Stimulated activated memory B cell treated with anti-CD40 and anti-IgM and Interleukin-4, amounts not matched to agents 10 μg/mL and 1 μg/mL and 100 μg/mL, for 72 hours (primary cell): ENCODE measurements around the gene FBXO31.
A peak's percentile ranks its signal among the peaks of the same experiment; 100 is the strongest.
"Not testable (repeated sequence)": the region's sequence is repeated elsewhere in the genome, so short reads cannot be mapped to it uniquely, and the experiment has no call there.

ENCODE experiments used
- ATAC-seq: fragments of 150-1000 bp; cut with Tn5 transposase; 2 replicates; pipeline ENCODE4 v1.10.0; 2021
- H3K27ac Mint-ChIP-seq: one replicate; pipeline ENCODE4 v1.8.0; 2022; ENCODE audit warnings: mild to moderate bottlenecking, mixed read lengths
- H3K27me3 Mint-ChIP-seq: one replicate; pipeline ENCODE4 v1.8.0; 2022; ENCODE audit warnings: mixed read lengths
- H3K36me3 Mint-ChIP-seq: one replicate; pipeline ENCODE4 v1.8.0; 2022; ENCODE audit warnings: mixed read lengths
- H3K4me1 Mint-ChIP-seq: one replicate; pipeline ENCODE4 v1.8.0; 2022; ENCODE audit warnings: mixed read lengths
- H3K4me3 Mint-ChIP-seq: one replicate; pipeline ENCODE4 v1.8.0; 2022; ENCODE audit warnings: mild to moderate bottlenecking, moderate library complexity, mixed read lengths
- H3K9me3 Mint-ChIP-seq: one replicate; pipeline ENCODE4 v1.8.0; 2022; ENCODE audit warnings: mixed read lengths

The FBXO31 gene

GRCh38 chr16:87395181-87395842, 11.7 kb upstream of the FBXO31 start:
- H3K27me3 Mint-ChIP-seq, result no peaks in the 10 kb centered on the region
- no peak overlapping the region for H3K4me3 Mint-ChIP-seq
- H3K4me1 Mint-ChIP-seq, result peaks cover 43% of the 10 kb centered on the region
- H3K36me3 Mint-ChIP-seq, result peaks cover 18% of the 10 kb centered on the region
- H3K9me3 Mint-ChIP-seq, result no peaks in the 10 kb centered on the region
- H3K27ac Mint-ChIP-seq, result no peak overlapping the region
- ATAC-seq, result no peak

DNA sequence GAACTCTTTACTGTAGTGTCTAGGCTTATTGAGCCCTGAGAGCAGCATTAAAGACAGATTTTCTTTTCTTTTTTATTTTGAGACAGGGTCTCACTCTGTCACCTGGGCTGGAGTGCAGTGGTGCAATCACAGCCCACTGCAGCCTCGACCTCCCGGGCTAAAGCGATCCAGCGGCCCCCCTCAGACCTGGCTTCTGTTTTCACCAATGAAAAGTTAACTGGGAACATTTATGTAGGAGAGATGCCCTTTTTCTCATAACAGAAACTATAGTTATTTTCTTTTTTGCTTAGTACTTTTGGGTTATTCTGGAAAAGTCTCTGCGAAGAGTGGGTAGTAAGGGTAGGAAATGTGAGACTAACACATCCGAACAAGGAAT, 10.1 kb upstream of the FBXO31 start:
- Mint-ChIP-seq H3K36me3 (peaks cover 10% of the 10 kb centered on the region), H3K27ac (peak overlapping the region; percentile 78), H3K4me3 (peak overlapping the region; percentile 86), H3K9me3 (no peaks in the 10 kb centered on the region), H3K4me1 (peaks cover 48% of the 10 kb centered on the region), H3K27me3 (no peaks in the 10 kb centered on the region)
- no peak for ATAC-seq

- H3K9me3 Mint-ChIP-seq, result no peaks in the 10 kb centered on the region
- peaks cover 10% of the 10 kb centered on the region for H3K36me3 Mint-ChIP-seq
- H3K4me1 Mint-ChIP-seq, result peaks cover 54% of the 10 kb centered on the region
- peak overlapping the region; percentile 86 for H3K4me3 Mint-ChIP-seq
- peak overlapping the region; percentile 78 for H3K27ac Mint-ChIP-seq
- ATAC-seq, result peak; percentile 1
- H3K27me3 Mint-ChIP-seq, result no peaks in the 10 kb centered on the region
Measured at GRCh38 chr16:87392821-87393679, 9.5 kb upstream of the FBXO31 start.

GRCh38 chr16:87391950-87392820, 8.6 kb upstream of the FBXO31 start, which contains the start of gene MAP1LC3B:
MAP1LC3B (plus strand) TSS chr16:87392336; CDS start chr16:87392428, 92 bp downstream.
- peaks cover under 1% of the 10 kb centered on the region for H3K9me3 Mint-ChIP-seq
- H3K36me3 Mint-ChIP-seq, result peaks cover 10% of the 10 kb centered on the region
- H3K4me3 Mint-ChIP-seq, result peak within 1 kb of the TSS; percentile 94
- H3K27ac Mint-ChIP-seq, result peak within 1 kb of the TSS; percentile 91
- ATAC-seq, result peak; percentile 89
- no peaks in the 10 kb centered on the region for H3K27me3 Mint-ChIP-seq
- H3K4me1 Mint-ChIP-seq, result peaks cover 57% of the 10 kb centered on the region

GRCh38 chr16:87391324-87391949, 7.9 kb upstream of the FBXO31 start:
- peaks cover 2% of the 10 kb centered on the region for H3K9me3 Mint-ChIP-seq
- H3K4me1 Mint-ChIP-seq, result peaks cover 59% of the 10 kb centered on the region
- H3K36me3 Mint-ChIP-seq, result peaks cover 10% of the 10 kb centered on the region
- peak overlapping the region; percentile 94 for H3K4me3 Mint-ChIP-seq
- H3K27ac Mint-ChIP-seq, result peak overlapping the region; percentile 91
- H3K27me3 Mint-ChIP-seq, result no peaks in the 10 kb centered on the region
- no peak for ATAC-seq

DNA sequence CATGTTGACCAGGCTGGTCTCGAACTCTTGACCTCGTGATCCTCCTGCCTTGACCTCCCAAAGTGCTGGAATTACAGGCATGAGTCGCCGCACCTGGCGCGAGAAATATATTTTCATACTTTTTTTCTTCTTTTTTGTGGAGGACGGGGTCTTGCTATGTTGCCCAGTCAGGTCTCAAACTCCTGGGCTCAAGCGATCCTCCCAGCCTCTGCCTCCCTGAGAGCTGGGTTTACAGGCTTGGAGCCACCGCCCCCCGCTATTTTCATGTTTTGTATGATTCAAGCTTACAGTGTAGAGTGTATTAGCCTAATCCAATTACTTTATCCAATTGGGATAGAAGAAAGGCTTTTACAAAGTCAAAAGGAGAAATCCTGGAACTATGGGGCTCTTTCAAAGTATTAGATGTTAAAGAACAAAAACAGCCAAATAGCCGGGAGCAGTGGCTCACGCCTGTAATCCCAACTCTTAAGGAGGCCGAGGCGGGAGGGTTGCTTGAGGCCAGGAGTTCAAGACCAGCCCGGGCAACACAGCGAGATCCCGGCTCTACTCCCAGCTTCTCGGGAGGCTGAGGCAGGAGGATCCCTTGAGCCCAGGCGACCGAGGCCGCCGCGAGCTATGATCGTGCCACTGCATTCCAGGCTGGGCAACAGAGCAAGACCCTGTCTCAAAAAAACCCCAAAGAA, 7.2 kb upstream of the FBXO31 start:
- no peak for ATAC-seq
- Mint-ChIP-seq H3K4me1 (peaks cover 64% of the 10 kb centered on the region), H3K27ac (peak overlapping the region; percentile 91), H3K36me3 (peaks cover 10% of the 10 kb centered on the region), H3K4me3 (peak overlapping the region; percentile 94), H3K27me3 (no peaks in the 10 kb centered on the region), H3K9me3 (peaks cover 2% of the 10 kb centered on the region)

DNA sequence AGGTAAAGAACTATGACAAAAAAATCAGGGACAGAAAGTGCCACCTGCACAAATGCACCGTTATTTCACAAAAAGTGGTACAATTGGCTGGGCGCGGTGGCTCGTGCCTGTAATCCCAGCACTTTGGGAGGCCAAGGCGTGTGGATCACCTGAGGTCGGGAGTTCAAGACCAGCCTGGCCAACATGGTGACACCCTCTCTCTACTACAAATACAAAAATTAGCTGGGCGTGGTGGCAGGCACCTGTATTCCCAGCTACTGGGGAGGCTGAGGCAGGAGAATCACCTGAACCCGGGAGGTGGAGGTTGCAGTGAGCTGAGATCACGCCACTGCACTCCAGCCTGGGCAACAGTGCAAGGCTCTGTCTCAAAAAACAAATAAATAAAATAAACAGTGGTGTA, 6.3 kb upstream of the FBXO31 start:
- H3K9me3 Mint-ChIP-seq, H3K27me3 Mint-ChIP-seq, H3K4me3 Mint-ChIP-seq, H3K36me3 Mint-ChIP-seq, ATAC-seq, H3K27ac Mint-ChIP-seq: not testable (repeated sequence)
- peaks cover 65% of the 10 kb centered on the region for H3K4me1 Mint-ChIP-seq

DNA sequence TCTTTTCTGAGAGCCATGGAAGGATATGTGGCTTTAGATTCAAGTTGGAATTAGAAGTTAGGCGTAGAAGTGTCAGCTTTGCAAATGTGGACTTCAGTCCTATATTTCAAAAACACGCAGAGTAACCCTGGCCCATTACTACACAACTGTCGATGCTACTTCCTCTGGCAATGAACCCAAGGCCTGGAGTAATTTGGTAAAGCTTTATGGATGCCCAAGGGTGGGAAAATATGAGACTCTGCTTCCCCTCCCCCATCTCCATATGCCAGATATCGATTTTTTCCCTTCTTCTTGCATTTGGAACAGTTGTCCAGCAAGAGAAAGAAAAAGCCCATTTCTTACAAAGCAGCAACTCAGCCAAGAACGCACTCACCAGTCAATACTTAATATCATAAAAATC, 5.7 kb upstream of the FBXO31 start:
- no peaks in the 10 kb centered on the region for H3K36me3 Mint-ChIP-seq
- peaks cover 2% of the 10 kb centered on the region for H3K9me3 Mint-ChIP-seq
- ATAC-seq, result no peak
- H3K27me3 Mint-ChIP-seq, result no peaks in the 10 kb centered on the region
- no peak overlapping the region for H3K4me3 Mint-ChIP-seq
- H3K4me1 Mint-ChIP-seq, result peaks cover 65% of the 10 kb centered on the region
- H3K27ac Mint-ChIP-seq, result peak overlapping the region; percentile 99

GRCh38 chr16:87388818-87389134, 5.2 kb upstream of the FBXO31 start:
- no peak for ATAC-seq
- no peaks in the 10 kb centered on the region for H3K27me3 Mint-ChIP-seq
- H3K4me1 Mint-ChIP-seq, result peaks cover 65% of the 10 kb centered on the region
- H3K27ac Mint-ChIP-seq, result peak overlapping the region; percentile 99
- peaks cover 2% of the 10 kb centered on the region for H3K9me3 Mint-ChIP-seq
- peak overlapping the region; percentile 66 for H3K4me3 Mint-ChIP-seq
- no peaks in the 10 kb centered on the region for H3K36me3 Mint-ChIP-seq

GRCh38 chr16:87387942-87388817, 4.6 kb upstream of the FBXO31 start:
- H3K27ac Mint-ChIP-seq, result peak overlapping the region; percentile 99

DNA sequence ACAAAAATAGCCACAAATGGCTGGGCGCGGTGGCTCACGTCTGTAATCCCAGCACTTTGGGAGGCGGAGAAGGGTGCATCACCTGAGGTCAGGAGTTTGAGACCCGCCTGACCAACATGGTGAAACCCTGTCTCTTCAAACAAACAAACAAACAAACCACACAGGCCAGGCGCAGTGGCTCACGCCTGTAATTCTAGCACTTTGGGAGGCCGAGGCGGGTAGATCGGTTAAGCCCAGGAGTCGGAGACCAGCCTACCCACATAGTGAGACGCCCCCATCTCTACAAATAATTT, 1.2 kb upstream of the FBXO31 start:
- H3K4me1 Mint-ChIP-seq, result peaks cover 81% of the 10 kb centered on the region
- H3K36me3 Mint-ChIP-seq, H3K9me3 Mint-ChIP-seq, ATAC-seq, H3K27me3 Mint-ChIP-seq: not testable (repeated sequence)
- peak overlapping the region; percentile 99 for H3K27ac Mint-ChIP-seq
- peak overlapping the region; percentile 96 for H3K4me3 Mint-ChIP-seq

More at GRCh38 chr16:87387942-87388817, 4.6 kb upstream of the FBXO31 start:
- peaks cover 2% of the 10 kb centered on the region for H3K9me3 Mint-ChIP-seq
- H3K4me3 Mint-ChIP-seq, result peak overlapping the region; percentile 66
- peaks cover 60% of the 10 kb centered on the region for H3K4me1 Mint-ChIP-seq
- H3K36me3 Mint-ChIP-seq, result no peaks in the 10 kb centered on the region
- no peaks in the 10 kb centered on the region for H3K27me3 Mint-ChIP-seq
- peak; percentile 79 for ATAC-seq

DNA sequence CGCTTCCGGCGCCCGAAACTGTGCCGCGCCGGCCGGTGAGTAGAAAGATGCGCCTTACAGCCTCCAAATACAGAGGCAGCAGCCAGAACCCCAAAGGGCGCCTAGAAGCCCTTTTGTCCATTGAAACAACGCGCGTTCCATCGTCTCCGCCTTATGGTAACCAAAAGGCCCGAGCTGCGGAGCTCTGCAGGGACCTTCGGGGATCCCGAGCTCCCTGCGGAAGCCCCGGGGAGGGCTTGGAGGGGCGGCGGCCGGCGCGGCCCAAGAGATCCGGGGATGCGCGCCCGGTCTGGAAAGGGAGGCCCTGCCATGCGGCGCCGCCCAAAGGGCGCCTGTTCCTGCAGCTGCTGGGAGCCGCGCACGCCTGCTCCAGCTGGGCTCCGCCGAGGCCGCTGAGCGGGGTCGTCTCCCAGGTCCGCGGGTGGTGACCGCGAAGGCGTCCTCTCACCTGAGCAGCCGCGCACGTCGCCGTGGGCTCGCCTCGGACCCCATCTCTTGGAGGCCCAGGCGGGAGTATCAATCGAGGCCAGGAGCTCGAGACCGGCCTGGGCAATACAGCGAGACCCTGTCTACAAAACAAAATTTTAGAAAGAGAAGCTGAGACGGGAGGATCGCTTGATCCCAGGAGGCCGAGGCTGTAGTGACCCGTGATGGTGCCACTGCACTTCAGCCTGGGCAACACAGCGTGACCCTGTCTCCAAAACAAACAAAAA, 742 bp upstream of the FBXO31 start:
- H3K27ac Mint-ChIP-seq, result peak overlapping the region; percentile 99
- H3K27me3 Mint-ChIP-seq, result no peaks in the 10 kb centered on the region
- H3K9me3 Mint-ChIP-seq, result peaks cover 2% of the 10 kb centered on the region
- ATAC-seq, result peak; percentile 2
- H3K36me3 Mint-ChIP-seq, result no peaks in the 10 kb centered on the region
- peaks cover 80% of the 10 kb centered on the region for H3K4me1 Mint-ChIP-seq
- H3K4me3 Mint-ChIP-seq, result peak overlapping the region; percentile 96

DNA sequence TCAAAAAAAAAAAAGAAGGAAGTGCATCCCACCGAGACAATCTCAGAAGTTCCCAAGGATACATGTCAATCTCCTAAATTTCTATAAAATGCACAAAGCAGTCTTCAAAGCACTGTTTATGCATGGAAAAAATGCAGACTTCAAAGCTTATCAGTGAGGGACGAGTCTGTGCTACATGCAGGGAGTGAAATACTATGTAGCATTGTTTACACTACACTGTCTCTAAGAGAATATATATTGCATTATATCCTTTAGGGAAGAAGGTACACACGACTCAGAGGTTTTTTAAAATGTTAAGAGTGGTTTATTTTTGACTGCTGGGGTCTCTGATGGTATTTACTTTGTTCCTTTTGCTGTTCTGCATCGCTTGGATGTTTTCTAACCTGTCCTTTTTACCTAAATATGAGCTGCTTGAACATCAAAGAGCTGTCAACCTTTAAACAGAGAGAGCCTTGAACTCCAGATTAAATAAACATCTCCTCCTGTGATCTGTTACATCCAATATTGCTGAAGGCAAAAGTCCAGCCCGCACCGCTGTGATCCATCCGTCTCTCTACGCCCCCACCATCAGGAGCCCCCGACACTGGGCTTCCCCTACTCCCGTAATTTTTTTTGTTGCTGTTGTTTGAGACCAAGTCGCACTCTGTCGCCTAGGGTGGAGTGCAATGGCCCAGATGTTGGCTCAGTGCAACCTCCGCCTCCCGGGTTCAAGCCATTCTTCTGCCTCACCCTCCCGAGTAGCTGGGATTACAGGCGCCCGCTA, 1.4 kb downstream of the FBXO31 start:
- Mint-ChIP-seq H3K9me3 (peaks cover 2% of the 10 kb centered on the region), H3K36me3 (peaks cover 8% of the 10 kb centered on the region), H3K4me3 (peak overlapping the region; percentile 96), H3K27ac (peak overlapping the region; percentile 99), H3K4me1 (peaks cover 69% of the 10 kb centered on the region), H3K27me3 (no peaks in the 10 kb centered on the region)
- no peak for ATAC-seq
